HG03575 (cell line): ENCODE data around the gene BANP.

Experiments
- ATAC-seq: cut with Tn5 transposase; IDR thresholded peaks from one replicate; pipeline ENCODE4 v1.9.1; 2021; ENCODE audit not compliant: unreplicated experiment, insufficient number of reproducible peaks, low FRiP score; ENCODE audit errors: extremely low read depth

Gene BANP

DNA sequence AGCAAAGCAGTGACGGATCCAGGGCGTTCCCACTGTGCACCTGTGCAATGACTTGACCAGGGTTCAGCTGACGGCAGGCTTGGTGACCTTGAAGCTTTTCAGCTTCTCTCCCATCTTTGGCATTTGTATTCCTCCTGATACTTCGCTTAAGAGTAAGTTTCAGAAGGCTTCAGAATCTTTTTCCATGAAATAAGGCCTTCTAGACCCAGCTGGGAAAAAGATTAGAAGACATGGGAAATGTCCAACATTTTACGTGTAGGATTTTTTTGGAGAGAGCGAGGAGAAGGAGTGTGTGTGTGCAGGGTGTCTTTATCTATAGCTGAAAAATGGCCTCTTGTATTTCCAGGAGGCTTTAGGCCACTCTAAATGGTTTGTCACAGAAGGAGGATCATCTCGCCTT is 104.1 kb downstream of the BANP start:
- ATAC-seq: no peak

DNA sequence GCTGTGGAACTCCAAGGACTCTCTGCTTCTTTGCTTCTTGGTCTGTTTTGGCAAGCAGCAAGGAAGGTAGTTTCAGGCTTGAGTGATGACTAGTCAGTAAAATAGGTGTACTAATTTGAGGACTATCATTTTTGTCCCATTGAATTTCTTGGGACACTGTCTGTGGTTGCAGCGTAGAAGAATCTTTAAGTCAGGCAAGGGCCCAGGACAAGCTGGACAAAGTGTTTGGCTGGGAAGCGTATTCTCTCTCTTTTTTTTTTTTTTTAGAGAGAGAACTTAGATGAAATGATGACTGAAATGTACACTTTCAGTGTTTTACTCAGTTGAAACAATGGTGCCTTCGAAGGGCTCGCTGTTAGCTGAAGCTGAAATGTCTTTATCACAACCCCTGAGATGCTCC is 105.0 kb downstream of the BANP start:
- ATAC-seq: no peak

DNA sequence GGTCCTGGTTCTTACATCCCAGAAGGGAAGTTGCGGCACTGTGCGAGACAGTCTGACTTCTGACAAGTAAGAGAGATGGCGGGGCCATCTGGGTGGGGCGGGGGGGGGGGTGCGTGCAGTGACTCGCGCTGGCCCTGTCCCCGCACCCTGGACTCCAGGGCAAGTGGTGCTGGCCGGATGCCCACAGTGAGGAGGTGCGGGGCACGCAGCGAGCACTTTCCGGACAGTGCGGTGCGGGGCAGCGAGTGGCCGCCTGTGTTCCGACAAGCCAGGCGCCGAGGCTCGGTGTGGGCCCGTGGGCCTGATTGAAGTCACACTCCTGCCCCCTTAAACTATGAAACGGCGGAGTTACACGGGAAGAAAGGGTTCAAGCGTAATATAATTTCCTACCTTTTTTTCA is 106.4 kb downstream of the BANP start:
- ATAC-seq: no peak

- ATAC-seq: no peak
Observed at GRCh38 chr16:88058136-88058535, 106.9 kb downstream of the BANP start.

- no peak for ATAC-seq
Observed at GRCh38 chr16:88058817-88059216, 107.6 kb downstream of the BANP start.

DNA sequence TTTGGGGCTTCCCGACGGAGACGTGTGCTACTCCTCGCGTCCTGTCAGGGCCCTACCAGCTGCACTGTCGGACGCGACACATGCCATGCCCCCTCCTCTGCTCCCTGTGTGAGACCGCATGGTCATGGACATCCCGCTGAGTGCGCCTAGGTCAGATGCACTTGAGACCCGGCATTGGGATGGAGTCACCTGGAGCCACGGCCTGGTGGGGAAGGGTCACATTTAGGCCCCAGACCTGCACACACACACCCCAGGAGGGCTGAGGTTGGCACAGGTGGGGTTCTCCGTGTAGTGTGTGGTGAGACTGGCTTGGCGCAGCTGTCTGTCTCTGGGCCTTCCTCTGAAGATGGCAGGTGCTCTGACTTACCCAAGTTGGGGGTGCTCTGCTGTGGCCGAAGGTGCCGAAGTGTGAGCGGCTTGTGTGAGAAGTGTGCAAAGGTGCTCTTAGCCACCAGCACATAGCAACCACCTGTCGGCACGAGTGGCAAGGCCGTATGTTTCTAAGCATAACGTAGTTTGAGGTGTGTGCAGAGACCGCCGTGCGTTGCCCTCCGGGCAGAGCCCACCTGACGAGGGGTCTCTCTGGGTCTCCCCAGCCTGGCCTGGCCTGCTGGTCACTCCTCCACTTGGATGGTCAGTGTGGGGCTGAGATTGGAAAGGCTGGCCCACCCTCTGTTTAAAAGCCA is 108.6 kb downstream of the BANP start:
- ATAC-seq: no peak

GRCh38 chr16:88060524-88061219 is 109.4 kb downstream of the BANP start:
- no peak for ATAC-seq

DNA sequence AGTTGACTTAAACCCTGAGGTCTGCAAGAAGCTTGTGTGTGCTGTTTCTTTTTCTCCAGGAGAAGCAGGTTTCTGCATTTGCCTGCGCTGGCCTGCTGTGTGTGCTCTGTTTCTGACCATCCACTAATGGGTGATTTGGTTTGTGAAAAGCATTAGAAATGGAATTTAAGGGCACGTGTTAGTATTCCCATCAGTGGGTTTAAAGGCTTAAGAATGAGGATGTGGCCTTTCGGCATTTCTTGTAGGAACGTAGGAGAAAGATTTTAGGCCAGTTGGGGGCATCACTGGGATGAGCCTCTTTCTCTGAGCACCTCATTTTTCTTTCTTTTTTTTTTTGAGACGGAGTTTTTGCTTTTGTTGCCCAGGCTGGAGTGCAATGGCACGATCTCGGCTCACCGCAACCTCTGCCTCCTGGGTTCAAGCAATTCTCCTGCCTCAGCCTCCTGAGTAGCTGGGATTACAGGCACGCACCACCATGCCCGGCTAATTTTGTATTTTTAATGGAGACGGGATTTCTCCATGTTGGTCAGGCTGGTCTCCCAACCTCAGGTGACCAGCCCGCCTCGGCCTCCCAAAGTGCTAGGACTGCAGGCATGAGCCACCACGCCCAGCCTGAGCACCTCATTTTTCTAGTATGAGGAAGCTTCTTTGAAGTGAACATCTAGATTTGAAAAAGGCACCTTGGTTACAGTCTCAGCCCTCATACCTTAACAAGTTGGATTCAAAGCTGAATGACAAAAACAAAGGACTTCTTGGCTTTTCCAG is 110.3 kb downstream of the BANP start:
- no peak for ATAC-seq

- no peak for ATAC-seq
Observed at GRCh38 chr16:88062341-88063210, 111.3 kb downstream of the BANP start.

DNA sequence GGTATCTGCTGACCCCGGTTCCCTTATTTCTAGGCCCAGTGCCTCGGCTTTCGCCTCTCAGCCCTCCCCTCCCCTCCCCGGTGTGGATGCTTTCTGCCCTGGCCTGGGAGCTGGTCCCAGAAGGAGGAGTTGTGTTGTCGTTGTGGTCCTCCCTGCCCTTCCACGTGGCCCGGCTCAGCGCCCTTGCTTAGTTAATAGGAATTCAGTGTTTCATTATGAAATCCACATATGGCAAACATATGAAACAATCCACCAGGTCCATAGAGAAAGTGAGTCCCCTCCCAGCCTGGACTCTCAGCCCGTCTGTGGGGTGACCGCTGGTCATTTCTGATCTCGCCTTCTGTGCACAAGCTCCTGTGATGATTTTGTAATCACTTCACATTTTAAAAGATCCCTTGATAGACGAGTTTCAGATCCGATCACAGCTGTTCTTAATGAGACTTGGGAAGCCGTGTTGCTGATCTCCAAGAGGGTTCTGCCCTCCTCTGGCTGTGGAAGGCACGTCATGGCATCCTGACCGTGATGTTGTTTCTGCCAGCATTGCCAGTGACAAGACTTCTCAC is 112.1 kb downstream of the BANP start:
- ATAC-seq: no peak

GRCh38 chr16:88064011-88064888 is 113.0 kb downstream of the BANP start:
- no peak for ATAC-seq

GRCh38 chr16:88064889-88065746 is 113.9 kb downstream of the BANP start:
- ATAC-seq: no peak

DNA sequence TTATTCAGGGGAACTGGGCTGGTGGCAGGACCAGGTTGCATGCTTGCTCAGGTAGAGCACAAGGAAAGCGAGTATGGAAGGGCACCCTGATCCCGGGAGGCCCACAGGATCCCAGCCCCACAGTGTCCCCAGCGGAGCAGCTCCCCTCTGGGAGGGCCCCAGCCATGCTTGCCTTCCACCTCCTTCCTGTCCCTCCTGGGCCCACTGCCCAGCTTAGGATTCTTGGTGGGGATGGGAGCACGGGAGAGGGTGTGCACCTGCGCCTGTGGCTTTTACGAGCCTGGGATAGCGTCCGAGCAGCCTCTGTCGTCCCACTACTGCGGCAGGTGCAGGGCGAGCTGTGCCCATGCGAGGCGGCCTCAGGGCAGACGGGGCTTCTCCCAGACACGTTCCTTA is 114.5 kb downstream of the BANP start:
- no peak for ATAC-seq

GRCh38 chr16:88066234-88066633 is 115.0 kb downstream of the BANP start:
- ATAC-seq: no peak

GRCh38 chr16:88066680-88067529 is 115.7 kb downstream of the BANP start:
- ATAC-seq: no peak
